Measurements from ENCODE around the gene PABPN1L. TPM values are rescaled to one million over a fixed set of nuclear protein-coding genes. Genes with fewer than 3 reads are reported as not detected.

PABPN1L gene
- total and polyA plus RNA-seq, 2 of the 13 experiments (the other 11 are each of a cell fraction or from before 2014, with no cell fraction given): not detected

- TF ChIP-seq ARID4A (CRISPR knock-in tag; IDR thresholded peaks at IDR 0.05; ENCODE audit: borderline replicate concordance): no peak
- no peak for TF ChIP-seq HDAC6 (IDR thresholded peaks at IDR 0.05; ENCODE audit: low read depth, low read length)
- no peak for TF ChIP-seq MYPOP (CRISPR knock-in tag; IDR thresholded peaks at IDR 0.05)
- peak; percentile 36; the same call in 1 of the 2 replicates for TF ChIP-seq ZNF768 (CRISPR knock-in tag; IDR thresholded peaks at IDR 0.05)
Observed at GRCh38 chr16:88897696-88898425, 31.4 kb upstream of the PABPN1L start (continued).

DNA sequence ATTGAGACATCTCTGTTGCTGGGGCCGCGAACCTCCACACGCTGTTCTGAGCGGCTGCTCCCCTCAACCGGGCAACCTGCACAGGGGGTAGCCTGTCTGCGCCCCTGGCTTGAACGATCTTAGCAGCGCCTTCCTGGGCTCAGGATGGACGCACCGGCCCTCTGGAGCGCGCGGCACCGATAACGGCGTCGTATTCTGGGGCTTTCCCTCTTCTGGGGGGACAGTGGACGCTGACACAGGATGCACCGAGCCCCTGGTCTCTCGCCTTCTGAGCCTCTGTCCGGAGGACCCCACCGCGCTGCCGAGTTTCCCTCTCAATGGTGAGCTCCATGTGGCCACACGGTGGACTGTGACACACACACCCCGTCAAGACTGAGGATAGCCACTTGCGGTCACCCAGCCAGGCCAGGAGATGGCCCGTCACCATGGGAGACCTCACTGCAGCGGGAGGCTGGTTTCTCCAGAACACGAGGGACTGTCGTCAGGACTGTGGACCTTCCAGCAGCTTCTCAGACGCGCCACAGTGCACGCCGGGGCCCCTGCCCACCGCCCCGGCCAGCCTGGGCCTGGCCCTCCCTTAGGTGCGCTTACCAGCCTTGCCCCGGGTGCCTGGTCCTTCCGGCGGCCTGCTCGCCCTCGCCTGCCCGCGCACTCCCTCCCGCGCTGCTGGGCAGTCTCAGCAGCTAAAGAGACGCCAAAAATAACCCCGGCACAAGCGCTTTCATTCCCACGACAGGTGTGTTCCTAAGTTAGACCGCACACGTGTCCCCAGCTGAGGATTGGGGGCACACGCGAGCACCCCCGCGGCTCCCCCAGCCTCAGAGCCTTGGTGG is 30.0 kb upstream of the PABPN1L start:
- BruUV-seq (replicated peaks): no TSS peak
- CTCF ChIA-PET (ENCODE audit: low intra/inter-chr PET ratio, low total read pairs): no interaction called here

More for the DNA sequence above, 30.0 kb upstream of the PABPN1L start:
- H3K4me1 ChIP-seq (ENCODE audit: insufficient read depth, low read length): peaks cover 5% of the 10 kb centered on the region
- 23% methylated on average over 24 of the region's 57 CpGs for WGBS (ENCODE audit: low lambda C conversion rate)
- no peaks in the 10 kb centered on the region for H3K36me3 ChIP-seq (replicated peaks in 1 of 2; ENCODE audit: control insufficient read depth in 1 of 2, insufficient read depth in 2 of 2, low read length in 2 of 2)
- no peak for DNase-seq (ENCODE audit: low spot score)
- H3K27ac ChIP-seq (ENCODE audit: extremely low read length, insufficient read depth, low read length): no peak overlapping the region
- H3K4me2 ChIP-seq (ENCODE audit: low read depth, low read length): no peak overlapping the region
- H3K79me2 ChIP-seq (ENCODE audit: insufficient read depth, low read length): no peaks in the 10 kb centered on the region
- in situ Hi-C loops (cut with HindIII; ENCODE audit: extremely low pct_ligation_motif_present, low pct_unique_long_range_greater_than_20kb) (no loop called here), intact Hi-C loops (cut with micrococcal nuclease; ENCODE audit: unreplicated experiment) (no loop called here)
- FAIRE-seq: no peak
- no peak overlapping the region for H3K4me3 ChIP-seq (replicated peaks in 1 of 3; ENCODE audit: insufficient read depth in 1 of 3, low read depth in 2 of 3, low read length in 3 of 3)
- TF ChIP-seq EED (CRISPR knock-in tag; IDR thresholded peaks at IDR 0.05) (0 out of 2 replicates have a peak, but pooled peaks have one; percentile 36), FOXP1 (IDR thresholded peaks at IDR 0.05) (no peak), FOXP1 (CRISPR knock-in tag; IDR thresholded peaks at IDR 0.05) (no peak), ZNF619 (CRISPR knock-in tag; IDR thresholded peaks at IDR 0.05) (no peak), KLF12 (CRISPR knock-in tag; IDR thresholded peaks at IDR 0.05; ENCODE audit: borderline replicate concordance) (no peak), SRSF1 (optimal IDR thresholded peaks at IDR 0.05; ENCODE audit: low read depth, low read length) (no peak)
- H4K20me1 ChIP-seq (ENCODE audit: insufficient read depth, low read length): peaks cover 4% of the 10 kb centered on the region; the same call in 1 of the 2 replicates
- H2AFZ ChIP-seq (ENCODE audit: low read length): no peak overlapping the region
- POLR2A ChIA-PET: no interaction called here
- peaks cover 62 to 96% of the 10 kb centered on the region in 2 experiments for H3K27me3 ChIP-seq (ENCODE audit: control insufficient read depth in 1 of 2, insufficient read depth in 2 of 2, low read length in 2 of 2)
- H3K9ac ChIP-seq (ENCODE audit: insufficient read depth, low read depth, low read length): no peak overlapping the region
- no peaks in the 10 kb centered on the region for H3K9me3 ChIP-seq (ENCODE audit: low read length)
- ATAC-seq: peak; percentile 12

Data from HepG2 (cell line).